GM10266 (cell line): Measurements from ENCODE around the gene ADNP2.

Experiments
- DNase-seq: peaks from one replicate; pipeline ENCODE4 v3.0.0; 2012; ENCODE audit errors: extremely low spot score
- TF ChIP-seq, protein P1 (sequence below): IDR thresholded peaks from 2 replicates; pipeline ENCODE4 v1.5.1; 2012; ENCODE audit warnings: mild to moderate bottlenecking, low read depth; ENCODE audit not compliant: control insufficient read depth, insufficient read depth; ENCODE audit errors: missing control alignments

The ADNP2 gene

DNA sequence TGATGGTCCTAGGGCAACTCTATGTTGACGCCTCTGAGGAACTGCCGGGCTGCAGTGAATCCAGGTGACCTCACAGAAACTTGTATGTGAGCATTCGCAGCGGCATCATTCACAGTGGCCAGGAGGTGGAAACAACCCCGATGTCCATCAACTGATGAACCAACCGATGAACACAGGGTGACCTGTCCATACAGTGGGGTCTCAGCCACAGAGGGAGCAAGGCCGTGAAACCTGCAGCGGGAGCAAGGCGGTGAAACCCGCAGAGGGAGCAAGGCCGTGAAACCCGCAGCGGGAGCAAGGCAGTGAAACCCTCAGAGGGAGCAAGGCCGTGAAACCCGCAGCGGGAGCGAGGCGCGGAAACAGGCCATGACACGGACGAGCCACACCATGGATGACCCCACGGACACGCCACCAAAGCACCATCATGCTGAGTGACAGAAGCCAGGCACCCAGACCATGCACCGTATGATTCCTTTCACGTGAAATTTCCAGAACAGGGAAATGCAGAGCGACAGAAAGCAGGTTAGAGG is 75.2 kb downstream of the ADNP2 start:
- DNase-seq: no peak
- TF ChIP-seq, protein P1, sequence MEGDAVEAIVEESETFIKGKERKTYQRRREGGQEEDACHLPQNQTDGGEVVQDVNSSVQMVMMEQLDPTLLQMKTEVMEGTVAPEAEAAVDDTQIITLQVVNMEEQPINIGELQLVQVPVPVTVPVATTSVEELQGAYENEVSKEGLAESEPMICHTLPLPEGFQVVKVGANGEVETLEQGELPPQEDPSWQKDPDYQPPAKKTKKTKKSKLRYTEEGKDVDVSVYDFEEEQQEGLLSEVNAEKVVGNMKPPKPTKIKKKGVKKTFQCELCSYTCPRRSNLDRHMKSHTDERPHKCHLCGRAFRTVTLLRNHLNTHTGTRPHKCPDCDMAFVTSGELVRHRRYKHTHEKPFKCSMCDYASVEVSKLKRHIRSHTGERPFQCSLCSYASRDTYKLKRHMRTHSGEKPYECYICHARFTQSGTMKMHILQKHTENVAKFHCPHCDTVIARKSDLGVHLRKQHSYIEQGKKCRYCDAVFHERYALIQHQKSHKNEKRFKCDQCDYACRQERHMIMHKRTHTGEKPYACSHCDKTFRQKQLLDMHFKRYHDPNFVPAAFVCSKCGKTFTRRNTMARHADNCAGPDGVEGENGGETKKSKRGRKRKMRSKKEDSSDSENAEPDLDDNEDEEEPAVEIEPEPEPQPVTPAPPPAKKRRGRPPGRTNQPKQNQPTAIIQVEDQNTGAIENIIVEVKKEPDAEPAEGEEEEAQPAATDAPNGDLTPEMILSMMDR: no peak

GRCh38 chr18:80185545-80185944 is 76.5 kb downstream of the ADNP2 start:
- TF ChIP-seq, protein P1: no peak
- no peak for DNase-seq

DNA sequence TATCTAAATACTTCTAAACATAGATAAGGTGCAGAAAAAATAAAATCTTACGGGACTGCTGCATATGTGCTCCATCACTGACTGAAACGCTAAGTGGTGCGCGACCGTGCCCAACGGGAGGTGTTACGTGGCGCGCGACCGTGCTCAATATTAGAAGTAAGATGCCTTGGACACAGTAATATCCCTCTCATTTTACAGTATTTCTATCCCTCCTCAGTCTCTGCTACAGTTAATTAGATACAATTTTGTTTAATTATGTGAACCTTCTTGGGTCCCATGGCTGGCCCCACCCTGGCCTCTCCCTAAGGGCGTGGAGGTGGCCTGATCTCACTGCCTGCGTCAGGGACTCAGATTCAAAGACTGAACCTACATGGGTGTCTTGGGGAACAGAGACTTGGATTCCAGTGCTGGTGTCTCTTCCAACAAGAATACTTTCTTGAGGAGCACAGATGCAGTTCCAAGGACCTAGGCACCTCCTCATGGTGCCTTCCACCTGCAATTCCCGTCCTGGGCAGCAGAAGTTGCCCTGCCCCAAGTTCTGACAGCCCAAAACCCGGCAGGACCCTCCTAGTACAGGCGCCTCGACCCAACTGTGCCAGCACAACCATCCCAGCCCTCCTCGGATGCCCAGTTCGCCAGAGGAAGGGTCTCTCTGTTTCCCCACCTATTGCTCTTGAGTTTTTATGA is 79.0 kb downstream of the ADNP2 start:
- DNase-seq: no peak
- TF ChIP-seq, protein P1: no peak

DNA sequence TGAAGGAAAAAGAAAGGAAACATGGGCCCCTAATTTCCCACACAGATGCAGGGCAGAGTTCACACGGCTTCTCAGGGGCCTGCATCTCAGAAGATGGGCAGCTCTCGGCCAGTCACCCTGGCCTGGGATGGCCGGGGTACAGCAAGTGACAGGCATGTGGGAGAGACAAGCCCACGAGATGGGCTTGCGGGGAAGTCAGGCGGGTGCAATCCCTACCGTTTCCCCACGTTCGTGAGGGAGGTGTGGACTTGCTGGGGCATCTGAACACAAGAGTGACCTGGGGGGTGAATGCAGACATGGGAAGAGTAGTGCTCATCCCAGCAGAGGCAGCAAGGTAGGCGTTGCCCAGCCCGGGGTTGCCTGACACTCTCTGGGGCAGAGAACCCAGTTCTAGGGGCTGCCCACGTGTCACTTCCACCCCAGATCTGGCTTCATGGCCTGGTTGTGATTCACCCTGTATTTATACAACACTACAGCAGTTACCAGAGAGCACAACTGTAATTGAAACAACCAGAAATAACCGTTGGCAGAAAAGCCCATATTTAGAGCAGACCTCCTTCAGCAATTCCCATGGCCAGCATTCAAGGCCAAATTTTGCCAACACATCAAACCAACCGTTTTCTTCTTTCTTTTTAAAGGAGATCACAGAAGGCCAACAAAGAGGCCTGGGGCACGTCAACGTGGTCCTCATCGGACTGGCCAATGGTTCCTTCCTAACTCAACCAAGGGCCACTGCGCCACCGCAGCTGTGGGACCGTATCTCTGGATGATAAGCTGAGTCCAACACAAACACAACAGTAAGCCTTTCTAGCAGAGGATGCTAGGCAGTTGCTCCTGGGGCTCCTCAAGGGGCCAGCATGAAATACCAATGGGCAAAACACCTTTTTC is 79.8 kb downstream of the ADNP2 start:
- TF ChIP-seq, protein P1: no peak
- DNase-seq: no peak

- DNase-seq: no peak
- TF ChIP-seq, protein P1: no peak
Measured at GRCh38 chr18:80189531-80189865, 80.4 kb downstream of the ADNP2 start.
